ENCODE data around the gene NDUFS5. TPM values are rescaled to one million over a fixed set of nuclear protein-coding genes. Genes with fewer than 3 reads are reported as not detected.

The NDUFS5 gene
- polyA plus RNA-seq, 3 donors, result 338 to 391 (median 365) TPM

Other genes starting within 250 kb of the NDUFS5 start
- gene RRAGC, start 166.6 kb upstream of the NDUFS5 start, polyA plus RNA-seq (ENCODE audit: insufficient read length in 3 of 3), result 10 to 100 TPM; 38.1 to 38.6 (median 38.3) TPM
- 10 to 100 TPM; 31.6 to 34.2 (median 31.6) TPM for gene MYCBP, start 153.0 kb upstream of the NDUFS5 start, polyA plus RNA-seq (ENCODE audit: insufficient read length in 3 of 3)
- gene GJA9, start 144.8 kb upstream of the NDUFS5 start, polyA plus RNA-seq (ENCODE audit: insufficient read length in 3 of 3), result under 1 TPM; 0.15 to 0.20 (median 0.17) TPM
- 1 to 10 TPM in 1 of 3 donors, under 1 TPM in 2; 0.62 to 1.1 (median 0.86) TPM for gene RHBDL2, start 84.5 kb upstream of the NDUFS5 start, polyA plus RNA-seq (ENCODE audit: insufficient read length in 3 of 3)
- 100 to 1,000 TPM; 116 to 125 (median 116) TPM for gene AKIRIN1, start 35.1 kb upstream of the NDUFS5 start, polyA plus RNA-seq (ENCODE audit: insufficient read length in 3 of 3)
- gene MACF1, start 178.3 kb downstream of the NDUFS5 start, polyA plus RNA-seq (ENCODE audit: insufficient read length in 3 of 3), result 100 to 1,000 TPM; 233 to 252 (median 236) TPM